Smooth muscle cell (in vitro differentiated cells): ENCODE measurements around the gene CTNNBL1. TPM values are rescaled to one million over a fixed set of nuclear protein-coding genes. Genes with fewer than 3 reads are reported as not detected.

Experiments
- DNase-seq: peaks from one replicate; lab custom pipeline; 2025; ENCODE audit not compliant: unreplicated experiment; lab: John Stamatoyannopoulos, UW
- H2AFZ ChIP-seq: fragments of 200-600 bp; sonication (generic); 2 replicates; pipeline ENCODE4 v1.6.0; 2016; ENCODE audit warnings: antibody characterized with exemption, low read depth, mild to moderate bottlenecking
- H3F3A ChIP-seq: fragments of 200-600 bp; sonication (generic); 2 replicates; pipeline ENCODE4 v1.6.0; 2017; ENCODE audit warnings: antibody characterized with exemption, low read depth
- H3K27ac ChIP-seq: fragments of 200-600 bp; sonication (generic); 2 replicates; pipeline ENCODE4 v1.5.1; 2016; ENCODE audit warnings: low read depth, mild to moderate bottlenecking
- H3K27me3 ChIP-seq: fragments of 200-600 bp; sonication (generic); 2 replicates; pipeline ENCODE4 v1.6.1; 2016; ENCODE audit warnings: low read depth, mild to moderate bottlenecking
- H3K36me3 ChIP-seq: fragments of 200-600 bp; sonication (generic); 2 replicates; pipeline ENCODE4 v1.5.1; 2016; ENCODE audit warnings: low read depth
- H3K4me1 ChIP-seq: fragments of 200-600 bp; sonication (generic); 2 replicates; pipeline ENCODE4 v1.5.1; 2016; ENCODE audit warnings: low read depth
- H3K4me2 ChIP-seq: fragments of 200-600 bp; sonication (generic); 2 replicates; pipeline ENCODE4 v1.6.0; 2016; ENCODE audit warnings: mild to moderate bottlenecking
- H3K4me3 ChIP-seq: fragments of 200-600 bp; sonication (generic); 2 replicates; pipeline ENCODE4 v1.5.1; 2016; ENCODE audit warnings: mild to moderate bottlenecking
- H3K79me2 ChIP-seq: fragments of 200-600 bp; sonication (generic); 2 replicates; pipeline ENCODE4 v1.6.0; 2016; ENCODE audit warnings: low read depth, mild to moderate bottlenecking
- H3K9ac ChIP-seq: fragments of 200-600 bp; sonication (generic); 2 replicates; pipeline ENCODE4 v1.6.0; 2016; ENCODE audit warnings: low read depth
- H3K9me3 ChIP-seq: fragments of 200-600 bp; sonication (generic); replicated peaks from 2 replicates; pipeline ENCODE4 v1.5.1; 2016; ENCODE audit warnings: low read depth
- H4K20me1 ChIP-seq: fragments of 200-600 bp; sonication (generic); 2 replicates; pipeline ENCODE4 v1.6.0; 2016; ENCODE audit warnings: low read depth
- WGBS: methylation state at CpG from one replicate; pipeline ENCODE4 v1.1.7; 2016; ENCODE audit warnings: low lambda C conversion rate; 5-methylcytosine and 5-hydroxymethylcytosine counted together
- polyA plus RNA-seq: library from polyadenylated mRNA; unstranded; fragments of >200 nt; fragmentation: Nextera tagmentation; extraction: Ambion mirVana; gene quantifications from 2 replicates; pipeline ENCODE4 v1.2.1, GENCODE V29; 2016
- total RNA-seq: library from RNA; depleted of rRNA; stranded (reverse); fragments of >200 nt; gene quantifications from 2 replicates; pipeline ENCODE4 v1.2.3, GENCODE V29; 2014
- TF ChIP-seq, protein P1 (sequence below): fragments of 200-600 bp; sonication (generic); IDR thresholded peaks from 2 replicates; pipeline ENCODE4 v1.5.1; 2017; ENCODE audit warnings: borderline replicate concordance, mild to moderate bottlenecking, antibody characterized with exemption; ENCODE audit not compliant: insufficient read depth, poor library complexity, severe bottlenecking

The CTNNBL1 gene
- total and polyA plus RNA-seq, 2 experiments from 2014 or later = 33.3 to 63.6 TPM

- TF ChIP-seq, protein P1, sequence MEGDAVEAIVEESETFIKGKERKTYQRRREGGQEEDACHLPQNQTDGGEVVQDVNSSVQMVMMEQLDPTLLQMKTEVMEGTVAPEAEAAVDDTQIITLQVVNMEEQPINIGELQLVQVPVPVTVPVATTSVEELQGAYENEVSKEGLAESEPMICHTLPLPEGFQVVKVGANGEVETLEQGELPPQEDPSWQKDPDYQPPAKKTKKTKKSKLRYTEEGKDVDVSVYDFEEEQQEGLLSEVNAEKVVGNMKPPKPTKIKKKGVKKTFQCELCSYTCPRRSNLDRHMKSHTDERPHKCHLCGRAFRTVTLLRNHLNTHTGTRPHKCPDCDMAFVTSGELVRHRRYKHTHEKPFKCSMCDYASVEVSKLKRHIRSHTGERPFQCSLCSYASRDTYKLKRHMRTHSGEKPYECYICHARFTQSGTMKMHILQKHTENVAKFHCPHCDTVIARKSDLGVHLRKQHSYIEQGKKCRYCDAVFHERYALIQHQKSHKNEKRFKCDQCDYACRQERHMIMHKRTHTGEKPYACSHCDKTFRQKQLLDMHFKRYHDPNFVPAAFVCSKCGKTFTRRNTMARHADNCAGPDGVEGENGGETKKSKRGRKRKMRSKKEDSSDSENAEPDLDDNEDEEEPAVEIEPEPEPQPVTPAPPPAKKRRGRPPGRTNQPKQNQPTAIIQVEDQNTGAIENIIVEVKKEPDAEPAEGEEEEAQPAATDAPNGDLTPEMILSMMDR = no peak
- no peak overlapping the region for H3K4me2 ChIP-seq
Measured at GRCh38 chr20:37880726-37881591, 187.1 kb downstream of the CTNNBL1 start.

DNA sequence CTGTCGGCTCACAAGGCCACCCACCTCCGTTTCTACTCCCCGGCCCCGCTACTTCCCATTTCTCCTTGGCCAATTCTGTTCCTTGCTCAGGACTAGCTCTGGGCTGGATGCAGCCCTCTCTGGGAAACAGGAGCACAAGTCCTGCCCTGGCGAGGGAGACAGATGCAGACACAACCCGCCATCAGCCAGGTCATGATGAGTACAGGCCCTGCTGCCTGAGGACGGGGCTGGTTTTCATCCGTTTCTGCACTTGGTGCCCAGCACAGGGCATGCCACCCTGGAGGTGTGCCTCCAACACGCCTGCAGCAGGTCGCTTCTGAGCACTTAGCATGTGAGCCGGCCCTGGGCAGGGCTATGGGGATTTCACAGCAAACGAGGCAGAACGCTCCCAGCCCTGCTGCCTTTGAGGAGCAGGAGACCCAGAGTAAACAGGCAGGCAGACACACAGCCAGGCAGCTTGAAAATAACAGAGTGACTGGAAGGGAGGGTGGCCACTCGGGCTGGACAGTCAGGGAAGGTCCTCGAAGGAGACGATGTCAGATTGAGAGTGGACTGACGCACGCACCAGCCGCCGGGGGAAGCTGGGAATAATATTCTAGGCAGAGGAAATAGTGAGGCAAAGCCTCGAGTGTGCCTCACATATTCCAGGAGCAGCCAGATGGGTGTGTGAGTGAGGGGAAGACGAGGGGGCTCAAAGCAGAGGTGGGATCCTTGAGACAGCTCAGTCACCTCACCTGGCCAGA is 187.9 kb downstream of the CTNNBL1 start:
- Histone ChIP-seq H3K27me3 (no peaks in the 10 kb centered on the region), H3K4me3 (no peak overlapping the region), H2AFZ (no peak overlapping the region), H3K79me2 (no peaks in the 10 kb centered on the region), H3K4me1 (no peaks in the 10 kb centered on the region), H3F3A (no peaks in the 10 kb centered on the region), H3K9me3 (no peaks in the 10 kb centered on the region), H4K20me1 (no peaks in the 10 kb centered on the region), H3K9ac (no peak overlapping the region), H3K4me2 (no peak overlapping the region), H3K36me3 (no peaks in the 10 kb centered on the region), H3K27ac (no peak overlapping the region)
- DNase-seq = no peak
- WGBS = 86% methylated on average over 22 of the region's 22 CpGs
- TF ChIP-seq, protein P1 = no peak

More at GRCh38 chr20:37880726-37881591, 187.1 kb downstream of the CTNNBL1 start:
- Histone ChIP-seq H3K79me2 (no peaks in the 10 kb centered on the region), H4K20me1 (no peaks in the 10 kb centered on the region), H3K36me3 (no peaks in the 10 kb centered on the region), H3K4me3 (no peak overlapping the region), H3K9ac (no peak overlapping the region), H2AFZ (no peak overlapping the region), H3K4me1 (no peaks in the 10 kb centered on the region), H3K27me3 (no peaks in the 10 kb centered on the region), H3K9me3 (no peaks in the 10 kb centered on the region), H3K27ac (no peak overlapping the region), H3F3A (no peaks in the 10 kb centered on the region)
- no peak for DNase-seq
- 66% methylated on average over 18 of the region's 18 CpGs for WGBS

DNA sequence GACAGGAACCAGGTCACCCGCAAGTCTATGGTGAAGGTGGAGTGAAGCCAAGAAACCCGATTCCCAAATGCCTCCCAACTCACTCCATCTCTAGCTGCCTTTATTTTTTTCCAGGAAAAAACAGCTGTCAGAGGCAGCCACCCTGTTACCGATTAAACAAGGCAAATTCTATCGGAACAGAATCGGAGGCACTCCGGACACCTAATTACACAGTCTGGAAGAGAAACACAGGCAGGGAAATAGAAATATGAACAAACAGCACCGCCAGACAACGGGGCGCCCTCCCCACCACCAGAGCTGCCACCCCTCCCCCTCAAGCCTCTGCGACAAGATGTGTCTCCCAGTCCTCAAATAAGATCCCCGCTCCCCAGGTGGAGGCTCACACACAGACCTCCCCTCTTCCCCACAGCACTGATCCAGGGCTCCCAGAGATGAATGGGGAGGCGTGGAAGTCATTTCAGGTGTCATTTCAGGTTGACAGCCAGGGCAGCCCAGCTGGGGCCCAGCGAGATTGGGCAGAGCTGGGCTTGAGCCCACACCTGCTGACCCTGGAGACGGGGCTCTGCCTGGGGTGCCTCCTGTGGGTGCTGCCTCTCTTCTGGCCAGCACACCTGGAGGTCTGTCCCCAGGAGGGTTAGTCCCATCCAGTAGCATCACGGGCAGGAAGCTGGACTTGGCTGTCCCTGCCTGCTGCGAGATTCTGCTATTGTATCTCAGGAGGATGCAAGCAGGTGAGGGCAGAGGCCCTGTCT is 189.3 kb downstream of the CTNNBL1 start:
- 91% methylated on average over 16 of the region's 16 CpGs for WGBS
- H3K4me1 ChIP-seq = no peaks in the 10 kb centered on the region
- H3K9ac ChIP-seq = no peak overlapping the region
- no peak overlapping the region for H2AFZ ChIP-seq
- no peaks in the 10 kb centered on the region for H3K36me3 ChIP-seq
- no peak overlapping the region for H3K4me2 ChIP-seq
- DNase-seq = no peak
- no peaks in the 10 kb centered on the region for H3F3A ChIP-seq
- H3K4me3 ChIP-seq = no peak overlapping the region
- H3K9me3 ChIP-seq = no peaks in the 10 kb centered on the region
- TF ChIP-seq, protein P1 = no peak
- no peaks in the 10 kb centered on the region for H4K20me1 ChIP-seq
- H3K27me3 ChIP-seq = no peaks in the 10 kb centered on the region
- H3K79me2 ChIP-seq = no peaks in the 10 kb centered on the region
- no peak overlapping the region for H3K27ac ChIP-seq
